SK-N-SH treated with all-trans-retinoic acid at 6 μM for 48 hours (cell line): Measurements from ENCODE around the gene SLC12A8.

ENCODE experiments used
- BACH2 ChIP-seq: fragments of 250-450 bp; sonication (Bioruptor Pico); IDR thresholded peaks from 2 replicates; pipeline ENCODE4 v1.9.0; 2021; ENCODE audit warnings: mild to moderate bottlenecking, borderline replicate concordance
- ISL1 ChIP-seq: fragments of 250-450 bp; sonication (Bioruptor Pico); IDR thresholded peaks from 2 replicates; pipeline ENCODE4 v2.1.2; 2022; ENCODE audit warnings: mild to moderate bottlenecking, moderate library complexity
- OSR1 ChIP-seq: fragments of 250-450 bp; sonication (Bioruptor Pico); IDR thresholded peaks from 2 replicates; pipeline ENCODE4 v1.8.0; 2022; ENCODE audit warnings: moderate library complexity, mild to moderate bottlenecking, inconsistent platforms
- PATZ1 ChIP-seq: fragments of 250-450 bp; sonication (Bioruptor Pico); IDR thresholded peaks from 2 replicates; pipeline ENCODE4 v1.8.0; 2020; ENCODE audit warnings: mild to moderate bottlenecking, moderate library complexity, borderline replicate concordance
- PPARA ChIP-seq: fragments of 250-450 bp; sonication (Bioruptor Pico); IDR thresholded peaks from 2 replicates; pipeline ENCODE4 v1.5.0; 2020; ENCODE audit warnings: mild to moderate bottlenecking, borderline replicate concordance
- TOX ChIP-seq: fragments of 250-450 bp; sonication (Bioruptor Pico); IDR thresholded peaks from 2 replicates; pipeline ENCODE4 v1.8.0; 2021; ENCODE audit warnings: mild to moderate bottlenecking, moderate library complexity, borderline replicate concordance
- ZNF8 ChIP-seq: fragments of 450-650 bp; formaldehyde crosslinking; IDR thresholded peaks from 2 replicates; pipeline ENCODE4 v1.5.0; 2020; ENCODE audit warnings: mild to moderate bottlenecking, moderate library complexity
- TF ChIP-seq, protein P1 (sequence below): fragments of 250-450 bp; sonication (Bioruptor Pico); IDR thresholded peaks from 2 replicates; pipeline ENCODE4 v1.5.1; 2020; ENCODE audit warnings: low read depth, mild to moderate bottlenecking, moderate library complexity

DNA sequence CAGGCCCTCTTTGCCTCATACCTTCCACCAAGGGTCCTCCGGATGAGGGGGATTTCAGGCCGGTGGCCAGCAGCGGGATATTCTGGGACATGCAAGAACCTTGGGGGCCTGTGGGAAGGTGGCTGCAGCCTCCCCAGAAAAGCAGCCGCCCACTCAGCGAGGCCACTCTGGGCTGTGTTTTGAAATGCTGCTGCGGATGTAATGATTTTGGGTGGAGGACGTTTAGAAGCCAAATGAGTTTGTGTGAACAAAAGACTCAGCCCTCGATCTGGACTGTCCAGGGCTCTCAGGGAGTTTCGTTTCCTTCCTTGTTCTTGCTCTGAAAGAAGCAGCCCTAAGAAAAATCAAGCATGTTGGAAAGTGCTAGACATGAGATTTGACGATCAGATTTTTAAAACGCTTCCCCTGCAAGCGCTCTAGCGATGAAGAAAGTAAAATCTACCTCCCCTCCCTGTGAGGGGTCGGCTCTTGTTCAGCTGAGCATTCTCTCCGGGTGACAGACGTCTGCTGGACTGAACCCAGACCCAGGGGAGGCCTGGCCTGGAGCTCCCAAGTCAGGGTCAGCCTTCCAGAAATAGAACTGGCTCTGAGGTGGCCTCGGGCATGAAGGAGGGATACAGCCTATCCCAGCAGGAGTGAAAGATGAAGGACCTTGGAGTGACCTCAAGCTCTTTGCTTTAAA, 169.7 kb downstream of the SLC12A8 start:
- no peak for TF ChIP-seq BACH2 (CRISPR knock-in tag)
- TF ChIP-seq PATZ1 (CRISPR knock-in tag): no peak
- TF ChIP-seq PPARA (CRISPR knock-in tag): no peak
- no peak for TF ChIP-seq ISL1 (CRISPR knock-in tag)
- TF ChIP-seq, protein P1, sequence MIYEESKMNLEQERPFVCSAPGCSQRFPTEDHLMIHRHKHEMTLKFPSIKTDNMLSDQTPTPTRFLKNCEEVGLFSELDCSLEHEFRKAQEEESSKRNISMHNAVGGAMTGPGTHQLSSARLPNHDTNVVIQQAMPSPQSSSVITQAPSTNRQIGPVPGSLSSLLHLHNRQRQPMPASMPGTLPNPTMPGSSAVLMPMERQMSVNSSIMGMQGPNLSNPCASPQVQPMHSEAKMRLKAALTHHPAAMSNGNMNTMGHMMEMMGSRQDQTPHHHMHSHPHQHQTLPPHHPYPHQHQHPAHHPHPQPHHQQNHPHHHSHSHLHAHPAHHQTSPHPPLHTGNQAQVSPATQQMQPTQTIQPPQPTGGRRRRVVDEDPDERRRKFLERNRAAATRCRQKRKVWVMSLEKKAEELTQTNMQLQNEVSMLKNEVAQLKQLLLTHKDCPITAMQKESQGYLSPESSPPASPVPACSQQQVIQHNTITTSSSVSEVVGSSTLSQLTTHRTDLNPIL (CRISPR knock-in tag): no peak
- TF ChIP-seq OSR1 (CRISPR knock-in tag): no peak
- no peak for TF ChIP-seq TOX (CRISPR knock-in tag)
- no peak for TF ChIP-seq ZNF8 (CRISPR knock-in tag)
